ENCODE measurements around the gene TRIB2.

GRCh38 chr2:12710301-12710700, 6.4 kb upstream of the TRIB2 start:
- TF ChIP-seq POLR2A (IDR thresholded peaks at IDR 0.05) = no peak
- TF ChIP-seq CTCF (IDR thresholded peaks at IDR 0.05) = no peak

Measured in uterus (tissue), 2 donors.